GM12872 (cell line): ENCODE measurements around the gene ADAMTSL3.

Experiments used
- CTCF ChIP-seq: IDR thresholded peaks from 3 replicates; pipeline ENCODE4 v1.5.1; 2011; ENCODE audit warnings: low read depth, mild to moderate bottlenecking, low read length, moderate library complexity; ENCODE audit not compliant: insufficient read depth

Gene ADAMTSL3

GRCh38 chr15:83733206-83733605 is 79.3 kb downstream of the ADAMTSL3 start:
- TF ChIP-seq CTCF: no peak

GRCh38 chr15:83733691-83734090 is 79.8 kb downstream of the ADAMTSL3 start:
- TF ChIP-seq CTCF: no peak

GRCh38 chr15:83734487-83734886 is 80.6 kb downstream of the ADAMTSL3 start:
- no peak for TF ChIP-seq CTCF

- TF ChIP-seq CTCF: no peak
Observed at GRCh38 chr15:83739629-83740028, 85.7 kb downstream of the ADAMTSL3 start.

- no peak for TF ChIP-seq CTCF
Observed at GRCh38 chr15:83745771-83746170, 91.8 kb downstream of the ADAMTSL3 start.

GRCh38 chr15:83746231-83746630 is 92.3 kb downstream of the ADAMTSL3 start:
- TF ChIP-seq CTCF: no peak

GRCh38 chr15:83747050-83747717 is 93.3 kb downstream of the ADAMTSL3 start:
- no peak for TF ChIP-seq CTCF
